Measurements from ENCODE around the gene DENND5B. TPM values are rescaled to one million over a fixed set of nuclear protein-coding genes. Genes with fewer than 3 reads are reported as not detected.
"Not testable (repeated sequence)": the region's sequence is repeated elsewhere in the genome, so short reads cannot be mapped to it uniquely, and the experiment has no call there.

Gene DENND5B
- total and polyA plus RNA-seq, 12 donors, result 5.2 to 60.8 (median 45.3) TPM

DNA sequence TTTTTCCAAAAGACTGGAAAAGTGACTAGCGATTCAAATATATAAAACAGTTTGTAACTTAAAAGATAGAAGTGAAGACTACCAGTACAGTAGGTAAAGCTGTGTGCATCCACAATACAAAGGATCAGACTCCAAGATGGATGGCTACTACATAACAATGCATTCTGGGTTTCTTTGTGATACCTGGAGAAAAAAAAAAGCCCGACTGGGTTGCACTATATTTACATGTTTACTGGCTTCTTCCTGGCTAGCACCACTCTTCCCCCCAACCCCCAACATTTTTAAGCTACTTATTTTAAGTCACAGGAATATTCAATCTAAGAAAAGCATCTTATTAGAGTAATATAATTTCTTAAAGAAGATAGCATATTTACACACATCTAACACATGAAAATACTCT lies 203.9 kb downstream of the DENND5B start:
- no peak overlapping the region for H3K4me3 ChIP-seq
- ATAC-seq (no peak), DNase-seq (no peak)
- no peak for TF ChIP-seq CTCF (IDR thresholded peaks at IDR 0.05)
- H3K27me3 ChIP-seq, result no peaks in the 10 kb centered on the region
- no peaks in the 10 kb centered on the region for H3K4me1 ChIP-seq
- peaks cover 0 to 78% (median 17%) of the 10 kb centered on the region in 9 donors for H3K36me3 ChIP-seq
- peaks cover 0 to 1% (median 0%) of the 10 kb centered on the region in 11 donors for H3K9me3 ChIP-seq
- H3K27ac ChIP-seq, result no peak overlapping the region
- intact Hi-C loops (cut with DNase I), result no loop called here
- 49 to 63% methylated on average over 2 of the region's 2 CpGs for WGBS, 2 donors

- ATAC-seq, result no peak
- TF ChIP-seq CTCF (IDR thresholded peaks at IDR 0.05), result no peak
- 50 to 61% methylated on average over 2 of the region's 2 CpGs for WGBS, 2 donors
- Histone ChIP-seq H3K4me3 (no peak overlapping the region), H3K27ac (no peak overlapping the region), H3K4me1 (no peaks in the 10 kb centered on the region), H3K27me3 (no peaks in the 10 kb centered on the region), H3K9me3 (peaks cover 0 to 5% (median 0%) of the 10 kb centered on the region in 11 donors), H3K36me3 (peaks cover 0 to 71% (median 17%) of the 10 kb centered on the region in 9 donors)
- intact Hi-C loops (cut with DNase I), result no loop called here
- no peak for DNase-seq
Measured at GRCh38 chr12:31386364-31386777, 204.6 kb downstream of the DENND5B start.

- intact Hi-C loops (cut with DNase I); DNase-seq; H3K36me3 ChIP-seq; H3K4me3 ChIP-seq; H3K4me1 ChIP-seq; ATAC-seq; H3K9me3 ChIP-seq; H3K27ac ChIP-seq; H3K27me3 ChIP-seq: not testable (repeated sequence)
- 86 to 90% methylated on average over 8 of the region's 8 CpGs for WGBS, 2 donors
Measured at GRCh38 chr12:31377210-31377609, 213.7 kb downstream of the DENND5B start.

DNA sequence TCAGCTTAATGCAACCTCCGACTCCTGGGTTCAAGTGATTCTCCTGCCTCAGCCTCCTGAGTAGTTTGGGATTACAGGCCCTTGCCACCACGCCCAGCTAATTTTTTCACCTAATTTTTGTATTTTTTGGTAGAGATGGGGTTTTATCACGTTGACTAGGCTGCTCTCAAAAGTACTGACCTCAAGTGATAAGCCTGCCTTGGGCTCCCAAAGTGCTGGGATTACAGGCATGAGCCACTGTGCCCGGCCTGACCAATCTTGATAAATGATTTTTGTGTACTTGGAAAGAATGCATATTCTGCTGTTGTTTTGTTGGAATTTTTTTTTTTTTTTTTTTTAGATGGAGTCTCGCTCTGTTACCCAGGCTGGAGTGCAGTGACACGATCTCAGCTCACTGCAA lies 215.5 kb downstream of the DENND5B start:
- 83 to 88% methylated on average over 5 to 6 of the region's 6 CpGs for WGBS, 2 donors

DNA sequence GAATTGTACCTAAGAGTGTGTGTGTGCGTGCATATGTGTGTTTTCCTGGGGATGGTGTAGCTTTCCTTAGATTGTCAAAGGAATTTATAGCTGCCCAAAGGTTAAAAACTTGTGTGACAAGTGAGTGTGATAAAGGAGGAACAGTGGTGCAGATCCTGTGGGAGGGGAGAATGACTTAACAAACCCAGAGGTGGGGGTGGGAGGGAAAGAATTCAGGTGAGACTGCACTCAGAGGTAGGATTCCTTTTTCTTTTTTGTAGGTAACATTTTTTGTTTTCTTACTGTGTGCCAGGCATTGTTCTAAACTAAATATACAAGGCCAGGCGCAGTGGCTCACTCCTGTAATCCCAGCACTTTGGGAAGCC lies 219.7 kb downstream of the DENND5B start:
- DNase-seq (no peak), ATAC-seq (no peak)
- Histone ChIP-seq H3K27ac (no peak overlapping the region), H3K4me1 (peaks cover 0 to 19% (median 8%) of the 10 kb centered on the region in 9 donors), H3K27me3 (no peaks in the 10 kb centered on the region), H3K9me3 (no peaks in the 10 kb centered on the region), H3K36me3 (no peaks in the 10 kb centered on the region), H3K4me3 (no peak overlapping the region)
- TF ChIP-seq CTCF (IDR thresholded peaks at IDR 0.05), result no peak
- WGBS, 2 donors, result 94 to 96% methylated on average over 2 of the region's 2 CpGs
- intact Hi-C loops (cut with DNase I), result no loop called here

More for the DNA sequence above, 215.5 kb downstream of the DENND5B start:
- H3K4me1 ChIP-seq, result peaks cover 0 to 10% (median 7%) of the 10 kb centered on the region in 9 donors
- H3K4me3 ChIP-seq; H3K36me3 ChIP-seq; DNase-seq; H3K27me3 ChIP-seq; ATAC-seq; intact Hi-C loops (cut with DNase I); H3K27ac ChIP-seq; H3K9me3 ChIP-seq: not testable (repeated sequence)

Data from heart right ventricle (tissue), 16 donors.